GM12878 (cell line): Measurements from ENCODE around the gene MRTFA. TPM values are rescaled to one million over a fixed set of nuclear protein-coding genes. Genes with fewer than 3 reads are reported as not detected.

Experiments used
- ATAC-seq: fragments of 200-7000 bp; cut with Tn5 transposase; 3 replicates; pipeline ENCODE4 v1.9.1; 2020; ENCODE audit warnings: mild to moderate bottlenecking, moderate library complexity
- BruUV-seq: library from RNA; stranded (reverse); fragments of 400-500 nt; replicated peaks from 2 replicates; lab custom pipeline; 2021; lab: Mats Ljungman, UMichigan
- CTCF ChIA-PET: fragments of 300-600 bp; sonication (Branson Sonifier 250); formaldehyde crosslinking; extraction: SDS; loops from one replicate; lab custom pipeline; 2021; ENCODE audit warnings: inconsistent platforms; lab: Yijun Ruan, JAX
- POLR2A ChIA-PET: fragments of 350-600 bp; formaldehyde crosslinking; extraction: SDS; loops from one replicate; lab custom pipeline; 2021; ENCODE audit warnings: inconsistent platforms; lab: Charles Lee
- RAD21 ChIA-PET: fragments of 300-600 bp; sonication (Branson Sonifier 250); formaldehyde crosslinking; loops from one replicate; lab custom pipeline; 2023; ENCODE audit warnings: antibody characterized with exemption; ENCODE audit not compliant: unreplicated experiment; lab: Charles Lee
- SMC1A ChIA-PET: fragments of 300-600 bp; sonication (Branson Sonifier 250); formaldehyde crosslinking; loops from one replicate; lab custom pipeline; 2023; ENCODE audit not compliant: unreplicated experiment, uncharacterized antibody; lab: Charles Lee
- DNase-seq: peaks from one replicate; pipeline ENCODE4 v3.0.0-alpha.2; 2011; ENCODE audit warnings: low read depth, low spot score
- FAIRE-seq: peaks from 3 replicates; lab custom pipeline; 2011; peaks lifted over from hg19 to GRCh38; lab: Jason Lieb, UNC
- H2AFZ ChIP-seq: 2 replicates; pipeline ENCODE4 v1.6.0; 2011; ENCODE audit warnings: low read depth, low read length, control low read depth; ENCODE audit not compliant: control insufficient read depth
- H3K27ac ChIP-seq: 2 replicates; pipeline ENCODE4 v1.5.1; 2011; ENCODE audit warnings: control low read depth; ENCODE audit not compliant: control insufficient read depth, insufficient read depth
- H3K27me3 ChIP-seq, 2 experiments: replicated peaks in 1 of 2; 2 replicates each; pipeline versions ENCODE4 v1.6.0 to v1.6.1; 2011; ENCODE audit warnings: low read length in 1 of 2; ENCODE audit not compliant: control insufficient read depth in 2 of 2, insufficient read depth in 2 of 2
- H3K36me3 ChIP-seq, 2 experiments: 2 replicates each; pipeline ENCODE4 v1.5.1; 2011; ENCODE audit warnings: low read length in 1 of 2; ENCODE audit not compliant: control insufficient read depth in 2 of 2, insufficient read depth in 2 of 2
- H3K4me1 ChIP-seq: 2 replicates; pipeline ENCODE4 v1.6.1; 2011; ENCODE audit warnings: mild to moderate bottlenecking, low read length, moderate library complexity, mixed read lengths; ENCODE audit not compliant: control insufficient read depth, insufficient read depth
- H3K4me2 ChIP-seq: 2 replicates; pipeline ENCODE4 v1.6.0; 2011; ENCODE audit warnings: control low read depth; ENCODE audit not compliant: control insufficient read depth, insufficient read depth
- H3K4me3 ChIP-seq: fragments of 200-600 bp; sonication (generic); 2 replicates; pipeline ENCODE4 v1.5.1; 2016
- H3K79me2 ChIP-seq: 2 replicates; pipeline ENCODE4 v1.6.0; 2011; ENCODE audit warnings: low read length; ENCODE audit not compliant: control insufficient read depth, insufficient read depth
- H3K9ac ChIP-seq: 2 replicates; pipeline ENCODE4 v1.8.0; 2011; ENCODE audit warnings: low read length, control low read depth, mixed read lengths; ENCODE audit not compliant: control insufficient read depth, insufficient read depth
- H3K9me3 ChIP-seq: replicated peaks from 3 replicates; pipeline ENCODE4 v1.5.1; 2011; ENCODE audit warnings: mild to moderate bottlenecking, low read length; ENCODE audit not compliant: control insufficient read depth, insufficient read depth
- H4K20me1 ChIP-seq: 2 replicates; pipeline ENCODE4 v1.6.0; 2011; ENCODE audit not compliant: control insufficient read depth, insufficient read depth
- CEBPB ChIP-seq, 2 experiments: fragments of 150-350 bp in 1 of 2; IDR thresholded peaks; 2 replicates each; pipeline ENCODE4 v1.6.1; 2012 to 2014; ENCODE audit warnings: low read depth in 2 of 2, low read length in 2 of 2, borderline replicate concordance in 1 of 2, inconsistent platforms in 1 of 2
- EGR1 ChIP-seq, 2 experiments: IDR thresholded peaks; 1 replicate in 1 of 2; 2 replicates in 1 of 2; pipeline ENCODE4 v1.6.1; 2011 to 2012; ENCODE audit warnings: low read depth in 2 of 2, low read length in 2 of 2, borderline replicate concordance in 1 of 2, mild to moderate bottlenecking in 1 of 2, moderate library complexity in 1 of 2
- HCFC1 ChIP-seq: fragments of 150-350 bp; IDR thresholded peaks from 2 replicates; pipeline ENCODE4 v1.6.1; 2014; ENCODE audit warnings: low read length
- RB1 ChIP-seq: fragments of 450-650 bp; formaldehyde crosslinking; IDR thresholded peaks from 2 replicates; pipeline ENCODE4 v1.6.1; 2017; ENCODE audit warnings: mild to moderate bottlenecking, borderline replicate concordance
- RFX5 ChIP-seq: IDR thresholded peaks from 2 replicates; pipeline ENCODE4 v1.6.1; 2011; ENCODE audit warnings: low read depth, low read length, improper control_type of control experiment
- ZNF217 ChIP-seq: fragments of 450-650 bp; IDR thresholded peaks from 2 replicates; pipeline ENCODE4 v1.6.1; 2017; ENCODE audit warnings: antibody characterized with exemption, mild to moderate bottlenecking
- WGBS: methylation state at CpG from one replicate; pipeline ENCODE4 v1.1.6; 2016; ENCODE audit warnings: low lambda C conversion rate; ENCODE audit not compliant: insufficient replicate concordance, insufficient coverage; ENCODE audit errors: missing lambda C conversion rate; 5-methylcytosine and 5-hydroxymethylcytosine counted together
- in situ Hi-C: fragments of 300-500 bp; cut with MboI; formaldehyde crosslinking; loops from 9 replicates; pipeline ENCODE4 v1.14.3; 2018; ENCODE audit warnings: mixed read lengths
- intact Hi-C: fragments of 100-400 bp; cut with micrococcal nuclease; formaldehyde crosslinking; loops from one replicate; pipeline ENCODE4 v1.14.2; 2022; ENCODE audit not compliant: unreplicated experiment
- polyA plus RNA-seq, 11 experiments: library from polyadenylated mRNA; depleted of rRNA in 4 of 11; unstranded in 6 of 11; stranded (reverse) in 5 of 11; fragments of >200 nt; fragmentation: Nextera tagmentation in 4 of 11; fragmentation: Illumina TruSeq in 1 of 11; extraction: Ambion mirVana in 4 of 11; extraction: Trizol in 1 of 11; gene quantifications; 1 replicate in 1 of 11; 2 replicates in 10 of 11; pipeline versions ENCODE4 v1.2.1 to v1.2.3, GENCODE V29; 2011 to 2016; ENCODE audit warnings: inconsistent platforms in 2 of 11, missing spikeins in 2 of 11, low read depth in 1 of 11
- total RNA-seq, 4 experiments: library from RNA; depleted of rRNA in 3 of 4; stranded (reverse); fragments of >200 nt in 3 of 4; fragmentation: Illumina TruSeq in 1 of 4; extraction: Trizol in 1 of 4; gene quantifications; 2 replicates each; pipeline versions ENCODE4 v1.2.1 to v1.2.3, GENCODE V29; 2013 to 2021

Gene MRTFA
- total and polyA plus RNA-seq, 10 of the 15 experiments (the other 5 are each of a cell fraction or from before 2014, with no cell fraction given) = 2.0 to 63.9 (median 17.9) TPM

GRCh38 chr22:40480996-40481395 is 155.5 kb downstream of the MRTFA start:
- peaks cover 2 to 13% of the 10 kb centered on the region in 2 experiments for H3K36me3 ChIP-seq
- no peaks in the 10 kb centered on the region for H3K4me1 ChIP-seq
- TF ChIP-seq RFX5 (no peak), EGR1 (IDR thresholded peaks at IDR 0.05; ENCODE audit: borderline replicate concordance in 1 of 2, low read depth in 2 of 2, low read length in 2 of 2) (no peak), HCFC1 (no peak), ZNF217 (no peak), CEBPB (IDR thresholded peaks at IDR 0.05; ENCODE audit: borderline replicate concordance in 1 of 2, low read depth in 2 of 2, low read length in 2 of 2) (no peak), RB1 (no peak)
- TF ChIP-seq, all 136 proteins: peak for 0
- ChIA-PET CTCF (interaction anchor here (3.4 kb wide), 1 partner anchor 44 kb away, joined by 20 read pairs; no protein-coding TSS in a partner anchor), RAD21 (no interaction called here), SMC1A (interaction anchor here (2.3 kb wide), 1 partner anchor 11 kb away, joined by 7 read pairs; no protein-coding TSS in a partner anchor), POLR2A (no interaction called here)
- H3K27ac ChIP-seq = no peak overlapping the region
- no peak for ATAC-seq
- in situ Hi-C loops (no loop called here), intact Hi-C loops (no loop called here)
- H3K4me2 ChIP-seq = no peak overlapping the region
- no peak for DNase-seq
- H4K20me1 ChIP-seq = no peaks in the 10 kb centered on the region
- no TSS peak for BruUV-seq
- WGBS = 82% methylated on average over 5 of the region's 5 CpGs
- H3K4me3 ChIP-seq = no peak overlapping the region
- H3K79me2 ChIP-seq = peaks cover 20% of the 10 kb centered on the region
- FAIRE-seq = no peak
- no peak overlapping the region for H2AFZ ChIP-seq
- H3K27me3 ChIP-seq = no peaks in the 10 kb centered on the region
- H3K9ac ChIP-seq = no peak overlapping the region
- H3K9me3 ChIP-seq = no peaks in the 10 kb centered on the region
